GM15510 (cell line): Measurements from ENCODE around the gene TSPO2.
A peak's percentile ranks its signal among the peaks of the same experiment; 100 is the strongest.

ENCODE experiments used
- POLR2A ChIP-seq: IDR thresholded peaks from 3 replicates; pipeline ENCODE4 v1.6.1; 2011; ENCODE audit warnings: borderline replicate concordance; ENCODE audit not compliant: insufficient read length; ENCODE audit errors: extremely low read depth

TSPO2 gene

DNA sequence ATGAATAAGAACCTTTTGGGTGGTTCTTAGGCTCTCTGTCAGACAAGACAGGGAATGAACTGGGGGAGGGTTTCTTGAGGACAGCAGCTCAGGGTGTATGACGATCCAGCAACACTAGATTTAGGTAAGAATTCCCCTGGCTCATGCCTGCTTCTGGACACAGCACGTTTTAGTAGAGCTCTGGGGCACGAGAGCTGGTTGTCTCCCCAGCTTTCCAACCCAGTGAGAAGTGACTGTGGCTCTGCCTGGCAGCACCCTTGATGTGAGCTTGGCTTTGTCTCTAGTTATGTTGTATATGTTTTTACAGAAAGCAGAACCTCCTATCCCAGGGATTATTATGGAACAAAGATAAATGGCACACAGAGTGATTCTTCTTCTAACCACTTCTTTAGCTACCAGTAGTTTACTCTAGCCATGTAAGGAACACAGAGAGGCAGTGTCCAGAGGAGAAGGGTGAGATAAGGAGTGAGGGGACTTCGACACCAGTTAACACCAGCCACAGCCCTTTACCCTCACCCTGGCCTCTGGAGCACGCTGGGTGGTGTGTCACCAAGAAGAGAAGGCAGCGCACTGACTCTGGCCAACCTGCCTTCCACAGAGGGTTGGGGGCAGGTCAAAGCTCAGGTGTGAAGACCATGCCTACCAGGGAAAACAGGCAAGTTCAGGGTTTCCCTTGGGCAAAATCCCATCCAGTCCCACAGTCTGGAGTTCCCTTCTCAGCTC lies 14.7 kb downstream of the TSPO2 start:
- TF ChIP-seq POLR2A = no peak

DNA sequence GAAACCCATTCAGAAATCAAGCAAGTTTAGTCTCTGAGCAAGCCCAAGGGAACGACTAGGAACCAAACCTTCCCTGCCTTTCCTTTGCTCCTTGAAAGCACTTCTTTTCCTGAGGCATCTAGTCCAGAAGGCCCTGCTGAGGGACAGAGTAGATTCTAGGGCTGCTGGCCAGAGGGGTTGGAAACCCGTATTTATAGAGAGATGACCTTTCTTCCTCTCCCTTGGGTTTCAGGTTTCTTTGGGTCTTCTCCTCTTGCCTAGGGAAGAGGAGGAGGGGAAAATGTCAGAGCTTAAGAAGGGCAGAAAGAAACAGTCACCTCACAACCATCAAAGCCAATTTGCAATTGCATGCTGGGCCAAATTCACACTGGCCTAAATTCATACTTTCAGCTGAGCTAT lies 16.5 kb downstream of the TSPO2 start:
- TF ChIP-seq POLR2A = no peak

GRCh38 chr6:41059556-41059955 lies 17.3 kb downstream of the TSPO2 start:
- TF ChIP-seq POLR2A = no peak

- no peak for TF ChIP-seq POLR2A
Measured at GRCh38 chr6:41061196-41061726, 19.0 kb downstream of the TSPO2 start.

- no peak for TF ChIP-seq POLR2A
Measured at GRCh38 chr6:41062056-41062455, 19.8 kb downstream of the TSPO2 start.

DNA sequence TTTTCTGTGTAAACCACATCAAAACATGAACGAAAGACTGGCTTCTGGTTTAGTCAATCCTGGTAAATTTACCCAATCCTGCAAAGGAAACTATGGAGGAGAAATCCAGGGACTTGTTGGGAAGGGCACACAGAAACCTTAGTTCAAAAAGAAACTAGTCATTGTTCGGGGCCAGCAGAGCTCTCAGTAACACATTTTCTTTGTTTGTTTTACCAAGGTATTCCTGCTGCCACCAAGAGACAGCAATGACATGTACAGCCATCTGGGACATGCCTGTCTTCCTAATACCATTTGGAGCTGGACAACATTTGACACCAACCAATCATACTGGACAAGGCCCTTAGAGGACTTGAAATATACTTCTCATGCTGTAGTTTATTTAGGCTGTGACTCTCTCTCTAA lies 21.6 kb downstream of the TSPO2 start:
- TF ChIP-seq POLR2A = no peak

- no peak for TF ChIP-seq POLR2A
Measured at GRCh38 chr6:41064841-41065240, 22.6 kb downstream of the TSPO2 start.

GRCh38 chr6:41065550-41066026 lies 23.3 kb downstream of the TSPO2 start:
- no peak for TF ChIP-seq POLR2A

GRCh38 chr6:41066867-41067304 lies 24.6 kb downstream of the TSPO2 start:
- TF ChIP-seq POLR2A = no peak

DNA sequence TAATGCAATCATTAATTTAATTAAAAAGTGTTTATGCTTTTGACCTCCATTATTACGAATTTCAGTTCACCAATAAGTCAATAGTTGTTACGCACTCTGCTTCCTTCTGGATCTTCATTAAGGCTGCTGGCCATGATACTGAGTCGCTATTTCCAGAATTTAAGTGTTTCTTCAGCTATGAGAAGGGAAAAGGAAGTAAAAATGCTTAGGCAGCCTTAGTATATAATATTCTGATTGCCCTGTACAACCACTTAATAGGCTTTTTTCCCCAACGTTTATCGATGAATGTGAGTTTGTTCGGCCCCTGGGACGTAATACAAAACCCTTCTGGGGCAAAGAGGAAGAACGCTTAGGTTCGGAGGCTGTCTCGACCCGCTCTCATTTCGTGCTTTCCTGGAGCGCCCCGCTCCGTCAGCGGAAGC lies 29.2 kb downstream of the TSPO2 start:
- no peak for TF ChIP-seq POLR2A

DNA sequence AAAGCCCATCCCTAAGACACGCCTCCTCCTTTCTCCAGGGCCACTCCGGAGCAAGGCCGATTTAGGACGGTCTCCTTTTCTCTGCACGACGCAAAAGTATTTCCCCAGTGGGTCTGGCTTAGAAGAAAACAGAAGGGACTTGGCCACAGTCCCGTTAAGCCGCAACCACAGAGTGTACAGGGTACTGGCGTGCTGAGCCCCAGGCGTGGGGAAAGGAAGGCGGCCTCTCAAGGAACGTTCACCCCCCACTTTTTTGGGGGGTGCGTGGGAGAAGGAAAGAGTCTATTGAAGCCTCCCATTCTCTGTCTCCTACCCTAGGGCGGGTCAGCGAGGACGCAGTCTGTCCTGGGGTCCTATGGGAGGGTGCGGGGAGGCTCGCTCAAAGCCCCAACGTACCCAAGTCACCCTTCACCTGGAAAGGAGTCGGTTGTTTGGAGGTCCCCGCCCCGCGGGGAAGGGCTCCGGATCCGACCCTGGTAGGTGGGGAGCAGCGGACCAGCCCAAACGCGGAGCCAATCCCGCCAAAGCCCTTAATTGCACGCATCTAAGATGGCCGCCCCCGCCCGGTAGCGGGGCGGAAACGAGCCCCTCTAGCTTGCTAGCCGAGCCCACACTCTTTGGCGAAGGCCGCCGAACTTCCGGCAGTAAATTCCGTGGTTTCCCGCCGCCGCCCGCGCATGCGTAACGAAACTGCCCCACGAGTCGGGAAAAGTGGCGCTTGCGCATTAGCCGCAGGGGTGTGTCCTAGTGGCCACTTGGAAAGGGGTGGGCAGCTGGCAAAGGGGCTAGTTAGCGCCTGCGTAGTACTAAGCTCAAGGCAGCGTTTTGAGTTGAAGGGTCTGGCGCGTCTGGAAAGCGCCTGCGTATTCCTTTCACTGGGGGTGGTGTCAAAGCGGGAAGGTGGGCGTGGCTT lies 29.9 kb downstream of the TSPO2 start, which contains the start of gene OARD1:
OARD1 (minus strand) TSS at position 434 of the 913 bp plus-strand sequence. CDS start 722 bp downstream, outside the sequence.
- peak; percentile 49 for TF ChIP-seq POLR2A

- no peak for TF ChIP-seq POLR2A
Measured at GRCh38 chr6:41072836-41073202, 30.6 kb downstream of the TSPO2 start, which contains the start of gene NFYA. Gene NFYA (plus strand): TSS chr6:41072974. CDS start chr6:41079090, 6,116 bp downstream.

GRCh38 chr6:41073203-41073967 lies 31.1 kb downstream of the TSPO2 start:
- TF ChIP-seq POLR2A = peak; percentile 84

GRCh38 chr6:41073968-41074691 lies 31.9 kb downstream of the TSPO2 start:
- no peak for TF ChIP-seq POLR2A
